ENCODE results near the gene SLC24A3.

DNA sequence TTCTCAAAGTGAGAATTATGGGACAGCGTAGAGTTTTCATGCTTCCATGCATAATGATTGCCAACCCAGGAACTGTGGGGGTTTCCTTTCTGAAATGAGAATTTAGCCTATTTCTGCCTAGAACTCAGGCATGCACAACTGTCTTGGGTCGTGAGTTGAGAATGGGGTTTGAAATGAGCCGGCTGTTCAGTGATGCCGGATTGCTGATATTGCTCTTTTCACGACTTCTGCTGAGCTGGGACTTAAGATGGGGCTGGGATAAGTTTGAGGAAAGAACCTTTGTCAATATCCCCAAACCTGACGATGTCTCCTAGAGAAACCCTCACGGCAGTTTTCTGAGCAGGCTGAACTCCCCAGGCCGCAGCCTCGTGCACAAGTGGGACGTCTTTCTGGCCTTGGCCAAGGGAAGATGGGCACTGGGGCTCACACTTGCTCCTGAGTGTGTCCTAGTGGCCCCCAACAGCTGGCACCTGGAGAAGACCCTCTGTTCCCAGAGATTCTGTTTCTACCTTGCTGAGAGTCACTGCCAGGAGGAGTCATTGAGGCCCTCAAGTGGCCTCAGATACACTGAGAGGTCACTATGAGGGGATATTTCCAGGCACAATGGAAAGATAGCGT lies 511.5 kb downstream of the SLC24A3 start:
- TF ChIP-seq, protein P1, sequence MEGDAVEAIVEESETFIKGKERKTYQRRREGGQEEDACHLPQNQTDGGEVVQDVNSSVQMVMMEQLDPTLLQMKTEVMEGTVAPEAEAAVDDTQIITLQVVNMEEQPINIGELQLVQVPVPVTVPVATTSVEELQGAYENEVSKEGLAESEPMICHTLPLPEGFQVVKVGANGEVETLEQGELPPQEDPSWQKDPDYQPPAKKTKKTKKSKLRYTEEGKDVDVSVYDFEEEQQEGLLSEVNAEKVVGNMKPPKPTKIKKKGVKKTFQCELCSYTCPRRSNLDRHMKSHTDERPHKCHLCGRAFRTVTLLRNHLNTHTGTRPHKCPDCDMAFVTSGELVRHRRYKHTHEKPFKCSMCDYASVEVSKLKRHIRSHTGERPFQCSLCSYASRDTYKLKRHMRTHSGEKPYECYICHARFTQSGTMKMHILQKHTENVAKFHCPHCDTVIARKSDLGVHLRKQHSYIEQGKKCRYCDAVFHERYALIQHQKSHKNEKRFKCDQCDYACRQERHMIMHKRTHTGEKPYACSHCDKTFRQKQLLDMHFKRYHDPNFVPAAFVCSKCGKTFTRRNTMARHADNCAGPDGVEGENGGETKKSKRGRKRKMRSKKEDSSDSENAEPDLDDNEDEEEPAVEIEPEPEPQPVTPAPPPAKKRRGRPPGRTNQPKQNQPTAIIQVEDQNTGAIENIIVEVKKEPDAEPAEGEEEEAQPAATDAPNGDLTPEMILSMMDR (IDR thresholded peaks at IDR 0.05) = no peak
- no peak for TF ChIP-seq POLR2AphosphoS5 (IDR thresholded peaks at IDR 0.05)

All from upper lobe of left lung (tissue), 4 donors.